GM12874 (cell line): ENCODE data around the gene PLXNB3.

Source experiments
- TF ChIP-seq, protein P1 (sequence below): IDR thresholded peaks from 2 replicates; pipeline ENCODE4 v1.5.1; 2011; ENCODE audit warnings: low read depth, mild to moderate bottlenecking, control low read depth, low read length, moderate library complexity; ENCODE audit not compliant: insufficient read depth

The PLXNB3 gene

DNA sequence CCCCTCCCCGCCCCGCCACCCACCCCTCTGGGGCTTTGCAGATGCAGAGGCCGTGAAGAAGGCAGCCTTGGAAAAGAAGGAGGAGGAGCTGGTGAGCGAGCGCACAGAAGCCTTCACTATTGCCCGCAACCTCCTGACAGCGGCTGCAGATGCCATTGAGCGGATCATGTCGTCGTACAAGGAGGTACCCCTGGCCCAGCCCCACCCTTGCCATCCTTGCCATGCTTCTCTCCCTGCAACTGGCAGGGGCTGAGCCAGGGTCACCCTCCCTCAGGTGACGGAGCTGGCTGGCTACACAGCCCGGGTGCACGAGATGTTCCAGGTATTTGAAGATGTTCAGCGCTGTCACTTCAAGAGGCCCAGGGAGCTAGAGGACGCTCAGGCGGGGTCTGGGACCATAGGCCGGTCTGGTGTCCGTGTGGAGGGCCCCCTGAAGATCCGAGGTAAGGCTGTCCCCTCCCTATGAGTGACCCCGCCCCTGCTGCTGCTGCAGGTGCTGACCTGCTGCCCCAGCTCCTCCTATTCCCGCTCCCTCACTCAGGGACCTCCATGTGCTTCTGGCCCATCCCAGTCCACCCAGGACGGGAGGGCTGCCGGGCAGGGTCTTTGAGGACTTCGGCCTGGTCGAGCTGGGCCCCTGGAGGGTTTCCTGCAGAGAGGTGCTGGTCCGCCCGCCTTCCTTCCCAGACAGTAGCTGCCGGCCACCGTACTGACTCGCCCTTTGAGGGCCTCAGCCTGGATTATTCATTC lies 27.8 kb upstream of the PLXNB3 start:
- TF ChIP-seq, protein P1, sequence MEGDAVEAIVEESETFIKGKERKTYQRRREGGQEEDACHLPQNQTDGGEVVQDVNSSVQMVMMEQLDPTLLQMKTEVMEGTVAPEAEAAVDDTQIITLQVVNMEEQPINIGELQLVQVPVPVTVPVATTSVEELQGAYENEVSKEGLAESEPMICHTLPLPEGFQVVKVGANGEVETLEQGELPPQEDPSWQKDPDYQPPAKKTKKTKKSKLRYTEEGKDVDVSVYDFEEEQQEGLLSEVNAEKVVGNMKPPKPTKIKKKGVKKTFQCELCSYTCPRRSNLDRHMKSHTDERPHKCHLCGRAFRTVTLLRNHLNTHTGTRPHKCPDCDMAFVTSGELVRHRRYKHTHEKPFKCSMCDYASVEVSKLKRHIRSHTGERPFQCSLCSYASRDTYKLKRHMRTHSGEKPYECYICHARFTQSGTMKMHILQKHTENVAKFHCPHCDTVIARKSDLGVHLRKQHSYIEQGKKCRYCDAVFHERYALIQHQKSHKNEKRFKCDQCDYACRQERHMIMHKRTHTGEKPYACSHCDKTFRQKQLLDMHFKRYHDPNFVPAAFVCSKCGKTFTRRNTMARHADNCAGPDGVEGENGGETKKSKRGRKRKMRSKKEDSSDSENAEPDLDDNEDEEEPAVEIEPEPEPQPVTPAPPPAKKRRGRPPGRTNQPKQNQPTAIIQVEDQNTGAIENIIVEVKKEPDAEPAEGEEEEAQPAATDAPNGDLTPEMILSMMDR, result no peak

DNA sequence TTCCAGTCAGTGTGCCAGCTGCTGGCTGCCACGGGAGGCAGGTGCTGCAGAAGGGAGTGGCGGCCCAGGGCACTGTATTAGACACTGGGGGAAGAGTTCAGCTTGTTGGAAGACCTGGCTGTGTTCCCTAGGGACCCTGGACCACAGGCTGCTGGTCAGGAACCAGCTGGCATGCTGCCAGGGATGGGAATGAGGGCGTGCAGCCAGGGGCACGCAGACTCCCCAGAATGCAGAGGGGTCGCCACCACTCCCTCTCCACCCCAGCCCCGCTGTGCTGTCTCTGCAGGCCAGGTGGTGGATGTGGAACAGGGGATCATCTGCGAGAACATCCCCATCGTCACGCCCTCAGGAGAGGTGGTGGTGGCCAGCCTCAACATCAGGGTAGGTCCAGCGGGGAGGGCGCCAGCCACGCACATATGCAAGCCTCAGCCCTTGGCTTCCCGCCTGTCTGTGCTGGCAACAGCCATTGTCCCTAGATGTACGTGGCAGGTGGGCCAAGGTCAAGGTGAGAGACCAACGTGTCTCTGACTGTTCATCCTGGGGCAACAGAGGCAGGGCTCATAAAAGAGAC lies 27.1 kb upstream of the PLXNB3 start:
- TF ChIP-seq, protein P1, result no peak

DNA sequence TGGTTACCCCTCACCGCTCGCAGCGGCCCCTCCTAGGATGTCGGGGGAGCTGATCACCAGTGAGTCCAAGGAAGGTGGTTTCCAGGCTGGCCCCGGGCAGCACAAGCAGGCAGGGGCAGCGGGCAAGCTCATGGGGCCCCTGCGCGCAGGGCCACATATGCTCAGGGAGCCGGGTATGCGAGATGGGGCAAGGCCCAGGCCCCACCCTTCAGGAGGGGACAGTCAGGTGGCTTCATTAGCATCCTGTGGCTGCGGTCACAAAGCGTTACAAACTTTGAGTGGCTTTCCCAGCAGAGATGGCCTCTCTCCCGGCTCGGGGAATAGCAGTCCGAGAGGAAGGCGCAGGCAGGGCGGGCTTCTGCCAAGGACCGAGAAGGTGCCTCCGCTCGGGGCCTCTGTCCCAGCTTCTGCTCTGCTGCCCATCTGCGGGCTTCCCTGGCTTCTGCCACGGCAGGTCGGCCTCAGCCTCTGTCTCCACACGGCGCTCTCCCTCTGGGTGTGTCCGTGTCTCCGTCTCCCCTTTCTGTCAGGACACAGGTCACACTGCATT lies 25.9 kb upstream of the PLXNB3 start:
- TF ChIP-seq, protein P1, result no peak

DNA sequence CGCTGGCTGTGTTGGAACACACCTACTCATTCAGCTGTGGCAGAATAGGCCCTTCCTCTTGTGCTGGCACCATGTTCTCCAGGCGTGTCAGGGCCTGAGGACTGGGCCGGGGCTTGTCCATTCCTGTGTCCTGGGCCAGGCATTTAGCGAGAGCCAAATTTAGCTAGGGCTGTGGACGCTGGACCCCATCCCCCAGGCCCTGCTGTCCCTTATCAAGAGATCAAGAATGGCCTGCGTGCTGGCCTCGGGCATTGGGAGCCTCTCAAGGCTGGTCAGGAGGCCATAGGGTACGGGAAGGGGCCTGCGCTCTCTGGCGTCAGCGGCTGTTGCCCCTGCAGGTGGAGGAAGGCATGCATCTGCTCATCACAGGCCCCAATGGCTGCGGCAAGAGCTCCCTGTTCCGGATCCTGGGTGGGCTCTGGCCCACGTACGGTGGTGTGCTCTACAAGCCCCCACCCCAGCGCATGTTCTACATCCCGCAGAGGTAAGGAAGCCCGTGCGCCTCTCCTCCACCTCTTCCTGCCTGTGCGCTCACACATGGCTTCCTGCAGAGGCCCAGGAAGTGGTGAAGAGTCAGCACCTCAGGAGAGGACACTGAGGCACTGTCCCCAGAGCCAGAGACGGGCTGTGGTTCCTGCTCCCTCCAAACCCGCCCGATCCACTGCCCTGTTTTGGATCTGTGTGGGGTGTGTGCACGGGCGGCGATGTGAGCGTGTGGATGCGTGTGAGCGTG lies 24.1 kb upstream of the PLXNB3 start:
- TF ChIP-seq, protein P1, result no peak

DNA sequence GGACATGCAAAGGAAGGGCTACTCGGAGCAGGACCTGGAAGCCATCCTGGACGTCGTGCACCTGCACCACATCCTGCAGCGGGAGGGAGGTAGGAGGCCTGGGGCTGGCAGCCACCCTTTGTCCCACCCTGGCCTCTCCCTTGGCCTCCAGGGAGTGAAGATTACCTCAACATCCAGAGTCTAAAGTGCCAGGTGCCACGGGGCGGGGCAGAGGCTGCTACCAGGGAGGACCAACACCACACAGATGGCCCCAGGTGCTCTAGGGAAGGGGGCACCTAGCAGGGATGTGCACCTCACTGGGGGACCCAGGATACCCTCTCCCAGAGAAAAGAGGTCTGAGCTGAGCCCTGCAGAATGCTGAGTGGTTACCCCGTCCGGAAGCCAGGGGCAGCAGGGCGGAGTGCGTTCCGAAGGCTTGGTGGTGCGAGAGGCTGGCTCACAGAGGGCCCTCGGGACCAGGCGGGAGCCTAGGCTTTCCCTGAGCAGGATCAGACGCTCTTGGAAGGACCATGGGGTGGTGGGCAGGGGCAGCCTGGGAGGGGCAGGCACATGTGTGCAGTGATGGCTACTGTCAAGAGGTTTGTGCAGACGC lies 23.3 kb upstream of the PLXNB3 start:
- TF ChIP-seq, protein P1, result no peak

DNA sequence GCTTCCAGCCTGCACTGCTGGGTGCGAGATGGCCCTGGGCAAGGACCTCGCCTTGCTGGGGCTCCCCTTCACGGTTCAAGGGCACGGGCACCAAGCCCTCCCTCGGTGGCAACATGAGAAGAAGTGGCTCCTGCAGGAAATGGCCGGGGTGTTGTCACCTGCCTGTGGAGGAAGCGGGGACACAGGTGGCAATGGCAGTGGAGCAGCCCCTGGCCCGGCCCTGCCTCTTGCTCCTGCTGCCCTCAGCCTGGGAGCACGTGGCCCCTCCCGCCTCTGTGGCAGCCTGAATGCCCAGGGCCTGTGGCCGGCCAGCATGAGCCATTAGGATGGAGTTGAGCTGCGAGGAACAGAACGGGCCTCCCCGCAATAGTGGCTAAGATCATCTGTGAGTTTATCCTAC lies 22.6 kb upstream of the PLXNB3 start:
- TF ChIP-seq, protein P1, result no peak
